HG02973 (cell line): ENCODE results near the gene NUAK1.

ENCODE experiments used
- ATAC-seq: cut with Tn5 transposase; IDR thresholded peaks from one replicate; pipeline ENCODE4 v1.9.1; 2021; ENCODE audit warnings: moderate library complexity; ENCODE audit not compliant: unreplicated experiment

Gene NUAK1

DNA sequence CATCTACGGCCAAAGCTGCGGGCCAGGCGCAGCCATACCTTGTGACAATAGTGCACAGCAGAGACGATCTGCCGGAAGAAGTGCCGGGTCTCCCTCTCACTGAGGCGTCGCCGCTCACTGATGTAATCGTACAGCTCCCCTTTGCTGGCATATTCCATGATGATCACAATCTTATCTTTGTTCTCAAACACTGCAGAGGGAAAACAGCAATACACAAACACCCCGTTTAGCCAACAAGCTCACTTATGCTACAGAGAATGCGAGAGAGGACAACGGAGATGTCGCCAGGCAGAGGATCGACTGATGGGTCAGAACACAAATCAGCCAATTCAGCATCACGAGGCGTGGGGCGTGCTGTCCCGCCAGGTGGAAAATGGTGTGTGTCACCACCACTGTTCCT, 52.1 kb downstream of the NUAK1 start:
- ATAC-seq, result no peak

DNA sequence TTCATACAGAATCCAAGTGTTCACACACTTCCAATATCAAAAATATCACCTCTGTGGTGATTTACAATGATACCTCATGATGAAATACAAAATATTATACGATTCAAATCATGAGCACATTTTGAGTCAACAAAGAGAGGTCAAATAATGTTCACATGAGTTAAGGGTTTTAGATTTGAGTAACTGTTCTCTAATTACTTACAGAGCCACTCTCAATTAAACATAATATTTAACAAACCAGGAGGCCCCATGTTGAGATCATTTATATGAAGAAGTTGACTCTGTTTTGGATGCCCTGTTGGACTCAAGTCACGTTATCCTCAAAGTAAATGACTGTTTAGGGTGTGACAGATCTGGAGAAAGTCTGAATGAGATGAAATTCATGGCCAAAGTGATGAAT, 53.5 kb downstream of the NUAK1 start:
- no peak for ATAC-seq

DNA sequence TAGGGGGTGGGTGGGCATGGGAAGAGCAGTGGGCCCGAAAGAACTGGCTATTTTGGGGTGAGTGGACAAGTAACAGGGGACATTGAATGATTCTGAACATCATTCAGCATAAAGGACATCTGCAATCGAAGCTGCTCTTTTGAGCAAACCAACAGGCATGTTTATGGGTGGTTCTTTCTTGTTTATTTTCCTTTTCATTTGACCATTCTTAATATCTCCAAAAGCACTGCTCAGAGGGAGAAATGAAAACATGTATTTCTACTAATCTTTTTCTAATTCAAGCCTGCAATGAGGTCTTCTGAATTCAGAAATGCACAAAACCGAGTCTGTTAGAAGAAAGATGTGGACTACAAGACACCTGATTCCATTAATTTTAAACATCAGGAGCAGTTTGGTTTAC, 54.0 kb downstream of the NUAK1 start:
- no peak for ATAC-seq

DNA sequence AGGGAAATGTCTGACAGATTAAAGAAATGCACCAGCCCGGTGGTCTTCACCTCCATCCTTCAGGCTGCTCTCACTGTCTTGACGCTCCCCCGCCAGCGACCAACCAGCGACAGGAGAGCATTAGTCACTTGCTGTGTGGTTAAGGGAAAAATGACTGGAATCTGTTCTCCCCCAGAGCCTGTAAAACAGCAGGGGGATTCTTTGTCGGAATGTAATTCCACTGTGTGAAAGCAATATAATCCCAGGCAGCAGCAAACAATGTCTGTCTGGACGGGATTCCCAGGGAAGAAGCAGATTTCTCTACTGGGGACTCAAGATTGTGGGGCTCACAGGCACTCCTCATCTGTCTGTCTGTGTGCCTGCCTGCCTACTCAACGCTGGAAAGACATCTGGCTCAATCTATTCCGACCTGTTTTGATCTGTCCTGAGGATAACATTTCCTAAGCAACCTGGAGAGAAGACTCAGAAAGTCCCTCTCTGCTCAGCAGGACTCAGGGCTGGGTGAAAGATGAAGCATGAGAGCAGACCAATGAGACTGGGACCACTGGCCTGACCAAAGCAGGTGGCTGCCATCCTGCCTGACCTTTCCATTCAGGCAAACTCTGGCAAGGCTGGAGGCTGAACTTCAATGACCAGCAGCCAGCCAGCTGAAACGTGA, 54.6 kb downstream of the NUAK1 start:
- ATAC-seq, result no peak

DNA sequence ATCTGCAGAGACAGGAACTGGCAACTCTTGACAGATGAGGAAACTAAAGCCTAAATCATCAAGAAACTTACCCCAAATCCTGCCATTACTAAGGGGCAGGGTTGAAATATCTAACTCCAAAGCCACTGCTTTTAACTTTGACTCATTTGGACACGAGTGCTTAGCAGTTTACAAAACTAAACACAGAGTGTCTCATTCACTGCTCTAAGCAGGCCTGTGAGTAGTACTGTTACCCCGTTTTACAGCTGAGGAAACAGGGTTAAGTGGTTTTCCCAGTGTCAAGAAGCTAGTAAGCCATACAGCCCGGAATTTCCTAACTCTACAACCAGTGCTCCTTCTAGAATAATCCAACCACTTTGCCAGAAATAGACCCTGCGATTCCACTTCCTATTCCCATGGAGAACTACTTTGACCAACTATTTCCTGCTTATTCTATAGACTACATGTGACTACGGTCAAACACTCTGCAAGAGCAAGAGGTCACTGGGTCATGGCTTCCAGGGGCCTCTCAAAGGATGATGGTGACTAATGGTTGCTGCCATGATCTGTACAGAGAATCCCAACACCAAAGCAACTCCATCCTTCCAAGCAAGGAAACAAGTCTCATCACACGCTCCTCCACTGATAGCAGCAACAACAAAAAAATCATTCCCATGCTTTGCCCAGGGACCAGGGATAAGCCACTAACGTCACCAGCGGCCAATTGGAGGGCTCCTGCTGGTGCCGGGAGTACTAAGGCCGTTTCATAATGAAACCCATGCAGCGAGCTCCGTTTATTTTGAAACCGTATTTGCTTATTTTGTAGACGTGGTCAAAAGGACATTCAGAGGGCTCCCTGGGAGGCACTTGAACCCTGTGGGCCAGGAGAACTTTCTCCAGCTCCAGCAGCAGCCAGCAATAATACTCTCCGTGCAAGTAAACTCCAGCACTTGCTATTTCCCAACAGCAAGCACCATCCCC, 56.3 kb downstream of the NUAK1 start:
- ATAC-seq, result no peak

DNA sequence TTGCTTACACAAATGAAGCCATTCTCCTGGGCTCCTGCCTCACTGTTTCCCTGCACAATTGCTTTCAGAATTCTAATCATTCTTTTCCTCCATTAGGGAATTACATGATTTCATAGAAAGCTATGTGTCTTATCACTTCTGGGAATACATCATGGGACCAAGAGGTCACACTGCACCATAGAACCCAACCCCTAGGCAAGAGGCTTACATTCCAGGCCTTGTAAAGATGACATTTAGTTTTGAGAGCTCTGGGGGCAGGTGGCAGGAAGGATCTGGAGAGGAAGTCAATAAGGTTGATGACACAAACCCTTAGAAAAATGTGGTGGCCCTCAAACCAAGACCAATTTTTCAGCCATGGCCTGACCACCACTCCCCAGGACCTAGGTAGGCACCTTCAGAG, 57.1 kb downstream of the NUAK1 start:
- no peak for ATAC-seq

DNA sequence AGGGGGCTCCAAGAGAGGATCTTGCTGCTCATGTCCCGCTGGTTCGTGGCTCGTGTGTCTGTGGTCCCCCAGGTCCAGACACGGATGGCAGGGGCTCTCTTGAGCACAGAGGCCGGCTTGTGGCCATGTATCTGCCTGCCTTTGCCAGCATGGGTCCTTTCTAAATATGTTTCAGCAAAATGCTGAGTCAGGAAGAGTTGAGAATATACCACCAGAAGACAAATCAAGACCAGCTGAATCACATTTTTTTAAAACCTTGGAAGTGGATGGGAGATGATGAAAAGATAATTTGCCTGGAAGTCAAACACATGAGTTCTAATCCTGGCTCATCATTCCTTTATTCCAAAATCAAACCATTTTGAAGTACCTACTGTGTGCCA, 58.0 kb downstream of the NUAK1 start:
- no peak for ATAC-seq

DNA sequence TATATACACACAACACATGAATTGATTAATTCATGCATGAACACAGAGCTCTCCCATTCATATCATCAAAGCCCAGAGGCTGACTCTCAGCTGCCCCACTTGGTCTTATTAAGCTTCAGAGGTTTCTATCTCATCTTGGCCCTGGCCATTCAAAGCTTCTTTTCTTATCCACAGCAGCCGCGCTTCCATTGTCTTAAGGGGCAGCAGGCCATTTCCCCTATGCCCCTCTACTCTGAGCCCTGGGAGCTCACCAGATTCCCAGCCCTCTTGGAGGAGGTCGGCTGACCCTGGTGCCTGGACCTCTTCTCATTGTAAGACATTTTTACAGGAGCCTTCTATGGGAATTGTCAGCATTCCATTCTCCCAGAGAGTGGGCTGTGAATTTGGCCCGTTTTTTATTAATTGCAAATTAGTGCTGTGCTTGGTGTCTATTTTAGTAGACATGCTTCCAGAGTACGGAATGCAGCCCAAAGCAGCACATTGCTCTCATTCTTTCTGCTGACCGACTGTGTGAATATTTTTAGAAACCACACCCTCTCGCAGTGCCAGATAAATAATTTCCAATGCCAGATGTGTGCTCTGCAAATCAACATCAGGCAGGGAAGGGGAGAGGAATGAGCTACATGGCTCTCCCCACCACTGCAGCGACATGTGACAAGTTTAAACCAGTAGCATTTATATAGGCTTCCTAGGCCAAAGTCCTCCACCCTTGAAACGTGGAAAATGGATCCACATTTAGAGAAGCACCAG, 58.5 kb downstream of the NUAK1 start:
- no peak for ATAC-seq

DNA sequence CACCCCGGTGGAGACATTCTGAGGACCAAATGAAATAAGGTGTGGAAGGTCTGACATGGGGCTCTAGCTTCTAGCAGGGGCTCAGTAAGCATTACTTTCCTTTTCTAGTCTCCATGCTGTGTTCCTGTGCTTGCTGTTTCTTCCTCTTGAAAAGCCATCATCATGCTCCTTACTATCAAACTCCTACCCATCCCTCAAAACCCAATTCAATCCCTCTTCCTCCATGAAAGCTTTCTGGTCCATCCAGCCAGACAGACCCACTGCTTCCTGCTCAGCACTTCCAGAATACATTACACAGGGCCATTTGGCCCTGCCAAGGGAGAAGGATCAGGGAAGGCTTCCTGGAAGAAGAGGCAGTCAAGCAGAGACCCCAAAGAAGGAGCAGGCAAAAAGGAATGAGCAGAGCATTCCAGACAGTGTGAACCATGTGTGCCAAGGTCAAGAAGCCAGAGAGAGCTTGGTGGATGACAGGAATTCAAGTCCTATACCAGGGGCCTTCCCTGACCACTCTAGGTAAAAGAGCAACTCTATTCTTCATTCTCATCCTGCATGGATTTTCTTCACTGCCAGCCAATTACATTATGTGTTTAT, 59.5 kb downstream of the NUAK1 start:
- no peak for ATAC-seq

DNA sequence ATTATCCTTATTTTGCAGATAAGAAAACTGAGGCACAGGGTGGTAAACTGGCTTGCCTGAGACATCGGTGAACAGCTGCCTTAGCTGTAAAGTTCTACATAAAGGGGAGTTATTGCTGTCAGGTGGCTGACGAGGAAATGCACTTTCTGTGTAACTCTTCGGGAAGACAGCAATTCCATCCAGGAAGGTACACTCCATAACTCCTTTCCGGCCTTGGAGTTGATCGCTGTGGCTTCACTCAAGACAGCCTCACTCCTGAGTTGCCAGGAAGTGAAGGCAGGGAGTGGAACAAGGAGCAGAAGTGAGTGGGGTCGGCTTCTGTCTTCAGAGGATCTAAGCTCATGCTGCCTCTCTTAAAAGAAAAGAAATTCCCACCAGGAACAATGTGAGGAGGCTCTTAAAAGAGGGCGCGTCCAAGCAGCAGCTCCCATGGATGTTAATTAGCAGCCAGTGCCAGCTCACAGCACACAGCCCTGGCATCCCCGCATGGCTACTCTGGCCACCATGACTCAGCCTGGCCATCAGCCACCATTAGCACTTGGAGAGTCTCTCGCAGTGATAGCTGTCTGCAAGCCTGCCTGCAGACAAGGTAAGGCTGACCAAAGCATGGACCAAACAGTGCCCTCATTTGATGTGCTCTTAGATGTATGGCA, 60.3 kb downstream of the NUAK1 start:
- ATAC-seq, result no peak

DNA sequence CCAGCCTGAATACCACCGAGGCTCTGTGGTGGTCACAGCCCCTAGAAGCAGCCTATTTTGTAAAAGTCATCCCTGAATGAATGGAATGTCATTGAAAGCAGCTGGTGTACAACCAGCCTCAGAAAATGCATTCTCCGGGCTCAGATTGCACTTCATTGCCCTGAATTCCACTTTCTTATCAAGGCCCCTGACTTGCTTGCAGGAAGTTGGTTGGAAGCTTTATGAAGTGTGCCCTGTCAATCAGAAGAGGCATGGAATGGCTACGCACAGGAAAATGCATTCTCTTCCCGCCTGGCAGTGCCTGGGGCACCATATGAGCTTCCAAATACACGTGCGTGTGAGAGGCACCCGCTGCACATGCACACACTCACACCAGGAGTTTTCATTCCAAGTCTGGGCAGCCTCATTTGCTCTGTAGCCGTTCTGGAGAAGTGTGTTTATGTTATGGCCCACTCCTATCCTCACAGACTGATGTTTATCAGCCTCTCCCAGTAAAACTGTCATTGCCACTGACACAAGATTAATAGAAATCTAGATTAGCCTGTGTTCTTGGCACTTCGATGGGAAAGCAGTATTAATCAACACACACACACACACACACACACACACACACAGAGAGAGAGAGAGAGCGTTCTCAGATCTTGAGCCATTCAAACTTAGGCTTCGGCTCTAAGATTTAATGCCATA, 63.9 kb downstream of the NUAK1 start:
- ATAC-seq, result no peak

DNA sequence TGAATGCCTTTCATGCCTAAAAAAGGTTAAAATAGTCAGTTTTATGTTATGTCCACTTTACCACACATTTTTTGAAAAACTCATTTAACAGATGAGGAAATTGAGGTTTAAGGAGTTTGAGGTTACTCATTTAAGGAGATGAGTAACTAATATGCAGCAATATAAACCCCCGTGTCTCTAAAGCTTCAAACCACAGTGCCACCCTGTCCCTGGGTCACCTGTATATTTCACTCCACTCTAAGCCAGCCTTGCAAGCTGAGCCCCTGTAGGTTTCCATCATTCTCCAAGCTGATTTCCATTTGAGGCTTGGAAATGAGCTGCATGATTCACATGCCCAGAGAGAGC, 64.4 kb downstream of the NUAK1 start:
- no peak for ATAC-seq

DNA sequence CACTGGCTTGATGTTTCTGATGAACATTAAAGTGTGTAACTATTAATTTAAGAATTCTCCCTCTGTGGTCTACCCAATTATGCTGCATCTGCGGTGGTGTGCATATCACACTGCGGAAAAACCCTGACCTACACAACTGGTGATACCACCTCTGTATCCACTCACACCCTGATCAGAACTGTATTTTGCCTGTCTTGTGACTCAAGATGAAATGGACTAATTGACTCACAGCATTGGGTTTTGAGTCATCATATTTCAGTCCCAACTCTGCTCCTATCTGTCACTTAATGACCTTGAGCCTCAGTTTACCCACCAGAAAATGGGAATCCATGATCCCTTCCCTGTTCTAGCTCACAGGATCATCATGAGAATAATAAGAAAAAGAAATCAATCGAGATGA, 65.6 kb downstream of the NUAK1 start:
- ATAC-seq, result no peak

DNA sequence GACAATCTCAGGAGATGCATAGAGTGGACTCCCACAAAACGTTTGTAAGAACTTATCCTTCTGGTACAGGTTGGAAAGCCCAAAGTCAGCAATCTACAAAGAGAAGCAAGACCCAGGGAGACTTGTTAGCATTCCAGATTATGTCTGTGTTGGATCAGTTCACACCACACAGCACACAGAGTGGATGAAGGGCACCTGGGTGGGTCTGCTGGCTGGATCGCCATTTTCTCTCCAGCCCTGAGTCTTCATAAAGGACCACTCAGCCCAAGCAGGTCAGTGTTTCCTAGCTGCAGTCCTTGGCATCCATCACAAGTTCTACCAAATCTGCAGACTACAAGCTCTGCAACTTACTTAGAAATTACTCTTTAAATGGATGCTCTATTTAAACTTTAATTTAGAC, 66.0 kb downstream of the NUAK1 start:
- ATAC-seq, result no peak

DNA sequence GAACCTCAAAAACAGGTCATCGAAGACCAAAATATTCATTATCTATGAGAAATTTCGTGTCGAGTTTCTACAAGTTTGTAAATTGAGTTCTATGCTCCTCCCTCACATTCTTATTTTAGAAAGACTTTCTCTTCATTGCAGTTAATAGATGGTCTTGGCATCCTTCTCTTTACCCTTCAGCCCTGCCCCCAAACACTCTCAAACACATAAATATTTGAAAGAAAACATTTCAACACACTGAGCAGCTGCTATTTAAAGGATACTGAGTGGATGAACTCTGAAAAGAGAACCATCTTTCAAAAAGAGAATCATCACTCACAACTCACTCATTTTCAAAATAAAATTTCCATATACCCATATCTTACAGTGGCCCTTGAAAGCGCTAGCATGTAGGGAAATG, 67.1 kb downstream of the NUAK1 start:
- ATAC-seq, result no peak

DNA sequence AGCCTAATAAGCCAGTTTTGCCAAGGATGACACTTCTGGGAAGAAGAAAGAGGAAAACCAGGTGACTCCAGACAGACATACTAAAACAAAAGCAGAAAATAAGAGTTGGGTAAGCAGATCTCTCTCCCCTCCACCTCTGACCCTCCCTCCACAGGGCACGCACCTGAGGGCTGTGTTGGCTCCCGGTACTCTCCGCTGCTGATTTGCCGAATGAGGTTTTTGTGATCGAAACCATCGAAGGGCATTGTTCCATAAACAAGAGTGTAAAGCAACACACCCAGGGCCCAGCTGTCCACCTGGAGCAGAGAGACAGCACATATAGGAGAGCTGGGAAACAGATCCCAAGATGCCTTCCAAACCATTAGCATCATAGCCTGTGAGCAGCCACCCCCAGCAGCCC, 68.1 kb downstream of the NUAK1 start:
- no peak for ATAC-seq

DNA sequence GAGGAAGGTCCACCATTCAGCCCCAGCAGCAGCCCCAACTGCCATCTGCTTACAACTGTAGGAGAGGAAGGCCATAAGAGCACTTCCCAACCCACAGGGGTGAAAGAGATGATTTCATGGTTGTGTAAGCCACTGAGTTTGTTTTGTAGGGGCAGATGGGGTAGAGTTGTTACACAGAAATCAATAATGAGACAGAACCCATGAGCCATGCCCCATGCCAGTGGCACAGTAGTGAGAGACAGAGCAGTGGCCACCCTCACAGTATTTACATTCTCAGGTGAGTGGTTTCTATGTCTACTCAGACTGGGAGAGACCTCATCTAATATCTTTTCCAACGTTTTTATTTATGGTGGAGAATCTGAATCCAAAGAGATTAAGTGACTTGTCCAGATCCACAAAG, 68.6 kb downstream of the NUAK1 start:
- ATAC-seq, result no peak

DNA sequence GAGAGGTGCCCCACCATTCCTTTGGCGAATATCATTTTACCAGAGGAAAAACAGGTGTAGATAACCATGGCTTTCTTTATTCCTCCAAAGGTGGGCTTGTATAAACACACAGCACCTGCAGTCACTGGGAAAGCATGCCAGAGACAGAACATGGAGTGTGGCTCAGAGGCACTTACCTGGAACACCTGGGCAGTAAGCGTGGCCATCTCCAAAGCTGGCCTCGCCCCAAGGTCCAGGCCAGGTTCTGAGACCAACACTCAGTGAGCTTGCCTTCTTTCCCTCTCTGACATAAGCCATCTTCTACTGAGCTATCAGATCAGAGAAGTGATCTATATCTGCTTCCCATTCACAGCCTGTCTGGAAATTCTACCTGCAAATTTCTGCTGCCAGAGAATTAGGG, 70.5 kb downstream of the NUAK1 start:
- ATAC-seq, result no peak

DNA sequence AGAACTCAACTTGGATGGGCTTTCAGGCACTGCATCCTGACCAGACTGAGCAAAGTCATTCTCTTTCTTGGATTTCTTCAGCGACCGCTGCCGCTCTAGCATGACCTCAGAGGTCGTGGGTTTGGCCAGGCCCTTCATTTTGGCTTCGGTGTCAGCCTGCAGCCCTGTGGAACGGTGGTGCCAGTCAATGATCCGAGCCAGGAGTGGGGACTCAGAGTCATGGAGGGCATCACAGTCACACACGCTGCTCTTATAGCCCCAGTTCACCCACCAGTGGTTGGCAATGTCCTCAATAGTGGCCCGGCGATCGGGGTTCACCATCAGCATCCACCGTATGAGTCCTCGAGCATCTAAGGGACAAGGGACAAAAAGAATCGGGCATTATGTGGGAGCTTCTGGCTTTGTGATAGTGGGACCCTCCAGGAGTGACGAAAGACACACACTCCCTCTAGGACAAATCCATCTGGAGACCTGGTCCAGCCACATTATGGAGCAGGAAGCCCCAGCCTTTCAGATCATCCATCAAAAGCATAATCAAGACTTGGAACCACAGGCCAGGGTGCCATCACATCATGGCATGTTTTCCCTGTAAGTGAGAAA, 71.0 kb downstream of the NUAK1 start:
- no peak for ATAC-seq

DNA sequence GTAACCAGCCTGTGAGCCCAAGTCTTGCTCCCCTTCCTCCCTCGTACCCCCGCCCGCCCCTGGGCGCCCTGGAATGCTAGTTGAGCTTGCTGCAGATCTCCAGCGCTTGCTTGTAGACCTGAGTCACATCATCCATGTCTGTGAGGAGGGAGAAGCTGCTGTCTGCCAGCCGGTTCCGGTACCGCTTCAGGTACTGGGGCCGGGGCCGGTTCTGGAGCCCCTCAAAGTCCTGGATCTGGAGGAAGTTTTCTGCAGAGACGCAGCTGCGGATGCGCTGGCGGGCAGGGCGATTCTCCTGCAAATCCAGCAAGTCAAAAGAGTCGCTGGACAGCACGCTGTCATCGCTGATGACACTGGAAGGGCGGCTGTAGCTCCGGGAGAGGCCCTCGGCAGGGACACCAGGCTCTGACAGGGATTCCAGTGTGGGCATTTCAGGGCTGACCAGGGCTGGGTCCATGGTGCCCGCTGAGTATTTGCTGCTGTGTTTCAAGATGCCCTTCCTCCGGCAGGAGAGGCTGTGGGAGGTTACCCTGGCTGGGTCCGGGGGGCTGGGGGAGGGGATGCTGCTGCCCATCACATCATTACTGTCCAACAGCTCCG, 71.9 kb downstream of the NUAK1 start:
- no peak for ATAC-seq
